ENCODE results near the gene EN1.

Gene EN1

DNA sequence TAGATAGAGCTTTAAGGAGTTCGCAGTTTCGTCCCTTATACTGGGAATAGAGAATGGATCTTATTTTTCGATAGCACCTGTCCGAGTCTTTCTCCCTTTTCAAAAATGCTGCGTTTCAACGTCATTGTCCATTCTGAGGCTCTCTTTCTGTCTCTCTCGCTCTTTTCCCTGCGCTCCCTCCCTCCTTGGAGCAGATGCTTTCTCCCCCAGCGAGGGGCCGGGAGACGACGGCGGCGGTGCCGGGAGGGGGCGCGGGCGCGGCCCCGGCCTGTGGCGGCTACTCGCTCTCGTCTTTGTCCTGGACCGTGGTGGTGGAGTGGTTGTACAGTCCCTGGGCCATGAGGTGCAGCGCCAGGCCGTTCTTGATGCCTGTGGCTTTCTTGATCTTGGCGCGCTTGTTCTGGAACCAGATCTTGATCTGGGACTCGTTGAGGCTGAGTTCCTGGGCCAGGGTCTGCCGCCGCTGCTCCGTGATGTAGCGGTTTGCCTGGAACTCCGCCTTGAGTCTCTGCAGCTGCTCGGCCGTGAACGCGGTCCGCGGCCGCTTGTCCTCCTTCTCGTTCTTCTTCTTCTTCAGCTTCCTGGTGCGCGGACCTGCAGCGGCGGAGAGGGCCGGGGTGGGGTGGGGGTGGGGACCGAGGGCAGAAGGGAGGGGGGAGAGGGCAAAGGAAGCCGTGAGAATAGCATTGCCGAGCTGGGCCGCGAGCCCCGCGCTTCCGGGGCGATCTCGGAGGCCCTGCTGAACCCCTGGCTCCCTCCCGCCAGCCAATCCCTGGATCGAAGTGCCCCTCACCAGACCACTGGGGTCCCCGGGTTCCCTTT, 4.6 kb downstream of the EN1 start:
- no peak for DNase-seq

DNA sequence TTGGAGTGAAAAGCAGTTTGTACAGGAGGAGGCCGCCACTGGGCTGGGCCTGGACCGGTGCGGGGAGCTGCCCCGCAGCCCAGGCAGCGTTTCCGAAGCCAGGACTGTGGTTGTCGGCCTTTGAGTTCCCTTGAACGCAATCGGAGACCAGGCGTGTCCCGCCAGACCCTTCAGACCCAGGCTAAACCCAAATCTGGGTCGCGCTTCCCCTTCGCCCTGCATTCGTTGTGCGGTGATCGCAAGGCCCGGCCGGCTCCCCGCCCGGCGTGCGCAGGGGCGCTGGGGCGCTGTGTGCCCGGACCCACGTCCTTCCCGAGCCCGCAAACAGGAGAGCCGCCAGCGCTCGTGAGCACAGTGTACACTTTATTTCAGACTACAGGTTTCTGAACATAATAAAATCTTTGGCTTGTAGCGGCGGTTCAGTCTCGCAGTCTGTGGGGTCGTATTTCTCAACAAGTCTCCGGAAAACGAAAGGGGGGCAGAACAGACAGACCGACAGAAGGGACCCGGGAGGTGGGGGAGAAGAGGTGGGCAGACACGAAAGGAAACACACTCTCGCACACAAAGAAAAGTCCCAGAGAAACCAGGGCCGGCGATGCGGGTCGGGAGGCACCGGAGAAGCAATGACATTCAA, 5.5 kb downstream of the EN1 start:
- no peak for DNase-seq

DNA sequence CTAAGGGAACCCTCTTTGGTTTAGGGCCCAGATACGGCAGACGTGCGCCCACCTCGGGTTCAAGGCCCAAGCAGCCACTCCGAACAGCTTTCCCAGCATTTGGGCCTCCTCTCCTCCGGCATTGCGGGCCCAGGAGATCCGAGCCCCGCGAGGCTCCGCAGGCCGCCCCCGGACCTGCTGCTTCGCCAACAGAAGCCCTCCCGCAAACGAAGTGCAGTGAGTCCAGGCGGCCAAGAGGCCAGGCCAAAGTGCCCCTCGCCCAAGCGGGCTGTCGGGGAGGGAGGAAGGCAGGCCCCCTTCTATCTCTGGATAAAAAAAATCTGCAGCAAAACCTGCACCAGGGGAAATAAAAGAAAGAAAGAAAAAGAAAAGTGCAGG, 6.0 kb downstream of the EN1 start:
- DNase-seq = no peak

DNA sequence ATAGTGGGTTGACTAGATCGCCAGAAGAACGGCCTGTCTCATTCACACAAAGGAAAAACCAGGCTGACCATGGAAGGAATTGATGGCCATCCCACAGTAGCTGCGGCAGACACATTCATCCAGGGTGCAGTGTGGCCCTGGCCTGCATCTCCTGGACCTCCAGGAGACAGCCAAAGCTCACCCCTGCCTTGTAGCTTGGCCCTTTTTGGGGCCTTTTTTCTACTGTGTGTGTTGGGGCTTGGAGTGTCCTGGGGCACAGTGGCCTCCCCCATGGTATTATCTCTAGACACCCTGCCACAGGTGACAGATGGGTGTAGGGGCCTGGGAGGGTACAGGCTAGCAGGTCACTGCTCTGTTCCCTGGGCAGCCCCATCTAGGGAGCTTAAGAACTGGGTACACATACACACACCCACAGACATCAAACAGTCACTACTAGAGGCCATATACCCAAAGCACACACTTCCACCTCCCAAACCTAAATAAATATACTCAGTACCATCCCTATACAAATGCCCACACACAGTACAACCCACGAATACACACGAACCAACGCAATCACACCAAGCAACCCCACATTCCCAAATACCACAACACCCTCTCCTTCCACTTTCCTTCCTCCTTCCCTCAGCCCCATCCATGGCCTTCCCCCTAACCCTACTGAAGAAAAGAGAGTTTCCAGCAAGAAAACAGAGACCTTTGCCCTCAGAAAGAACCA, 8.6 kb downstream of the EN1 start:
- DNase-seq = no peak

DNA sequence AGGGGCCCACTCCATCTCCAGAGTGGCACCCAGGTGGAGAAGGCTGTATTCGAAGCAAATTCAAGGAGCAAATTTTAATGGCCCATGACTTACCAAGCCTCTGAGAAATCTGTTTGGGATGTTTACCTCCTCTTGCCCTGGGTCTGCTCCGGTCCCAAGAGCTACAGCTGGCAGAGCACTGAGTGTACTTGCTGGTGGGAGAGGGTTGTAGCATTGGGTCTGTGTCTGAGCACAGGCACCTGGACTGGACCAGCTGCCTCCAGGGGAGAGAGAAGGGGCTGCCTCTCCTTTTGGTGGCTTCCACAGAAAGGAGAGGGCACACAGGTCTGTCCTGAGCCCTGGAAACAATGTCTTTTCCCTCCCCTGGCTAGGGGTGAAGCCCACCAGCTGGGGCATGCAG, 9.8 kb downstream of the EN1 start:
- DNase-seq = no peak

DNA sequence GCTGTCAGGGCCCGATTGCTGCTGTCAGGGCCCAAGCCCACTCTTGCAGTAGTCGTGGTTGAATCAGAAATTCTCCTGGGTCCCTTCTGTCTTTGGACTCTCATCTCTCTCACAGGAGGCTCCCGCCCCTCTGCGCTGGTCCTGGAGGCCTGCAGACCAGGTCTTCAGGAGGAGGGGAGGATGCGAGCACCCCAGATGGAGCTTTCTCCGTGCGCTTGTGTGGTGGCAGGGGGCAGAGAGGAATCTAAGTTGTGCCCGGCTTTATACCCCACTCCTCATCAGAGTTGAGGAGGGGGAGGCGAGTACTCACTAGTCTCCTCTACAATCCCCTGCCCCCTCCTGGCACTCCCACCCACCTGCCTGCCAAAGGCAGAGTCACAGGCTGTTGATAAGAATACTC, 10.4 kb downstream of the EN1 start:
- DNase-seq = no peak

DNA sequence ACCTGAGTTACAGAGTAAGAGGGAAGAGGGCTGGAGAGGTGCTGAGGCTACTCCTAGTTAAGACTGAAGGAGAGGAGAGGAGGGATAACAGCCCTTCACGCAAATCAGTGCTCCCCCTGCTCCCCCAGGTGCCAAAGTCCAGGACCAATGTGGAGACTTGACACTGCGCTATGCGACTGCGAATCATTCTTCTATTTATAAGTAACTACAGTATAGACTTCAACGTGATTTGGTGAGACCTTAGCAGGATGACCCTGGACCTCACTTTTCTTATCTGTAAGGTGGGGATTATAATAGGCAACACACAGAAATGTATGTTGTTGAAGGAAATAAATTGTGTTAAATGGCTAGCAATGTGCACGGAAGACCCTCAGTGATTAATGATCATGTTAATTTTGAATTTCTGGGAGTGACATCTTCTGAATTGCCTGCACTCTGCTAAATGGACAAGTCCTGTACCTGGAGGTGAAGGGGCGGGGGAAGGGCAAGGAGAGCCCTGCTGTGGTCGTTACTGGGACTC, 11.0 kb downstream of the EN1 start:
- no peak for DNase-seq

DNA sequence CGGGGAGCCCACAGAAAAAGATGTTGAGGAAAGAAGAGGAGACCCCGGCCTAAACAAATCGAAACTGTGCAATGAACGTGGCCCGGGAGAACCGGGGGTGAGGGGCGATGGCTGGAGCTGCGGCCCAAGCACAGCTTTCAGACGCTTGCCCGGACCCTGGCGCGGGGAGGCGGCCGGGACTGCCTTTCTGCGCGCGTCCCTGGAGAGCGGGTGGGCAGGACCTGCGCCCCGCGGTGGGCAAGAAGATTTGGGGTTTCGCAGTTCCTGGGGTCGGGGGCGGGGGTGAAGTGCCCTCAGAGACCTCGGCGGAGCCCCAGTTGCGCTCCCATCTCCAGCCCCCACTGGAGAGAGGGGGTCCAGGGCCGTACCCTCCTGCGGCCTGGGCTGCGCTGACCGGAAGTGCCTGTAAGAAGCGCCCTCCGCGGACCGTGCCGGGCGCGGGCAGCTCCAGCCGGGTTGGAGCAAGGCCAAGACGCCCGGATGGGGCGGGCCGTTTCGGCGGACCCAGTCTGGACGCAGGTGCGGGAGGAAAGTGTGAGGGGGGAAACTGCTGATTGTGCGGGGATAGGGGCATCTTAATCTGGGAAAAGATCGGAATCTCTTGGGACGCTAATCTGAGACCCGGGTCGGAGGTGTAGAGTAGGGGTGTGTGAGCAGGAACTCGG, 11.6 kb downstream of the EN1 start:
- no peak for DNase-seq

DNA sequence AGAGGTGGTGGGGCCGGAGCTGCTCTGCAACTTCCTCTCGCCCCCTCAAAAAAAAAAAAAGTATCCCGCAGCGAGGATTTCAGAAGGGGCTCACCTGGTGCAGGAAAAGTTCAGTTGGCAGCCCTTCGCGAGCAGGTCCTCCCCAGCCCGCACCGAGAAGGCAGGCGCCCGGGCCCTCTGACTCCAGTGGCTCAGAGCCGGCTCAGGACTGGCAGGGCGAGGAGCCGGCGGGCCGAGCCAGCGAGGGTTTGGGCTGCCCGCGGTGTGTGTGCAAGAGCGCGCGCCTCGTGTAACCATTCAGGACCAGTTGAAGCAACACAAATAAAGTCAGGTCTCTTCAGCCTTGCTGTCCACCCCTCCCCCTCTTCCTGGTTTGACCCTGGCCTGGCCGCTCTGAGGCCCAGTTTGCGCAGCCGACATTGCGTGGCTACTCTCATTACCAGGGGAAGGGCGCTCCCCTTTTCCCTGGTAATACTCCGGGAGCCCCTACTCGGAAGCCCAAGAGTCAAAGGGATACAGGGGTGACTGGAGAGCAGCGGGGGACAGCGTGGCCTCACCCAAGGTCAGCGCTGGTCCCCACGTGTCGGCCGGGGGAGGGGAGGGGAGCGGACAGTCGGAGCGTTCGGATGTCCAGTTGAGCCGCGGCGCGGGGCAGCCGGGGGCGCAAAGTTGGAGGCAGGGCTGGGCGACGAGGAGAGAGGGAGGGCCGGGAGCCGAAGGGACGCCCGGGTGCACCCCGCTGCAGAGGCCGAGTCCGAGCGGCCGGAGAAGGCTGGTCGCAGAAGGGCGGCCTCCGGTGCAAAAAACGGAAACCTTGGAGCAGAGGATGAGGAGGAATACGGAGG, 12.3 kb downstream of the EN1 start:
- DNase-seq = peak; percentile 30

DNA sequence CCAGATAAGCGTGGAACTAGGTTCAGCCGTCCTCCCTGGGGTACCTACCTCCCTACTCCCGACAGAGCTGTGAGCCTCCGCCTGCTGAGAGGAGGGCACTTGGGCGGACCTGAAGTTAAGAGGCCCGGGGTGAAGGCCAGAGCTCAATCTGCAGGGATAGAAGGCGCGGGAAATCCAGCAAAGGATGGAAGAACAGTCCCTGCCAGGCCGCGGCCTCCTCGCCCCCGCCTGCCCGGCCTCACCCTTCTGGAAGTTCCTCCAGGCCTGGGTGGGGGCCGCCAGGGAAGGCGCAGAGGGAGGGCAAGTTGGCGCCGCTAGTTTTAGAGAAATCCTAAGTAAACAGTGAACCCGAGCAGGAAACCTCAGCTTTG, 13.0 kb downstream of the EN1 start:
- no peak for DNase-seq

DNA sequence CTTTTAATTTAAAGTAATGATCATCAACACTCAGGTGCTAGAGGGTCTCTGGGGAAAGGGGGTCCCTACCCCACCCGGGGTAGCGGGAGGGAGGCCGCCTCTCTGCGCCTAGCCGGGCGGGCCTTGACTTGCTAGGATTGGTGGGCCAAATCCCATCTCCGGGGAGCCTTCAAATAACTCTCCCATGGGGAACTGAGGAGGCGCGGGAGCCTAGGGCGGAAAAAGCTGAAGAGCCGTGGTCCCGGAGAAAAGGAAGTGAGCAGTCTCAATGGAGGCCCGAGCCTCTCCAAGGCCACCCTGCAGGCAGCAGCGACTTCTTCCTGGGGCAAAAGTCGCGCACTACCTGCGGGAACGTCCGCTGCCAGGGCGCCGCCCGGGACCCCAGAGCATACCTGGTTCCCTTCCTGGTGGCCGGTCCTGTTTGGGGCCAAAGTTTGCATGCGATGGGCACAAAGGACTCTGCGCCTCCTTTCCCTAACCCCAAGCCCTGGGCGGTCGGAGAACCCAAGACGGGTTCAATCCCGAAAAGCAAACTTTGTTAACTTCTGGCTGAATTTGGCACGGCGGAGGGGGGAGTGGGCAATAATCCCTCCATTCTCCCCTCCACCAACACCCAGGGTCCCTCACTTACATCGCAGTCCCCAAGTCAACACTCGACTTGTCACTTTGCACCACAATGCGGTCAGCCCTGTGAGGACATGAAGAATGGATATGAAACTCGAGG, 13.6 kb downstream of the EN1 start:
- DNase-seq = no peak

DNA sequence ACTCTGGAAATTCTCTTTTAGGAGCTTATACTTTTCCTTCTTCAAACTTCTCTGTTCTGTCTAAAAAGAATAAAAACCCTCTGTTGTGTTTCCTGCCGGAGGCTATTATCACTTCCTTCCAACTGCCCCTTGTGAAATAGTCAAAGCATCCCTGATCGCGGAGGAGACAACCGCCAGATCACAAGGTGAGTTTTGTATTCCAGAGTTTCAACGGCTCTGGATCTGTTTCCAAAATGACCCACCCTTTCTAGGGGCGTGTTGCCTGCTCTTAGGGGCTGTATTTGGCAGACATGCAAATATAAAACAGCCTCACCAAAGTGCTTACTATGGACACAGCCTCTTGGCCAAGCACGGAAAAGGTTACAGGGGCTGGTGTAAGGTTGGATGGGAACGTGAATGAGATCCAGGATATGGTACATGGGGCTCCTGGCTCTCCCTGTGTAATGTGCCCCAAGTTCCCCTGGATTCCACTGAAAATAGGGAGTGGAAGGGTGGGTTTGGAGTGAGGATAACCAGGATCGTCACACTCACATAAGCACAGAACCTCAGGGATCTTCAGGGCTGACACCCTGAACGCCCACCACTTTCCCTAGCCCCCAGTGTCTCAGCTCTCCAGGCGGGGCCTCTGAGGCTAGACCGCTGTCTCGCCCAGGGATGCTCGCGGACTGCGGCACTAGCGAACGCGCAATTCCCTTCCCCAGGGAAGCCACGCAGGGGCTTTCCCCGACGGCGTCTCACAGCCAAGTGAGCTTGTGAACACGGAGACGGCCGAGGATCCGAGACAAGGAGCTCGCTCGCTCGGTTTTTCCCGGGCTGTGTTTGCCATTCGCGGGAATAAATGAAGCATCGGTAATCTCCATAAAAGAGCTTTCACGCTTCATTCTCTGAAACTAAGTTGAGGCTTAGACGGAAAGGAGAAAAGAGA, 14.4 kb downstream of the EN1 start:
- no peak for DNase-seq

DNA sequence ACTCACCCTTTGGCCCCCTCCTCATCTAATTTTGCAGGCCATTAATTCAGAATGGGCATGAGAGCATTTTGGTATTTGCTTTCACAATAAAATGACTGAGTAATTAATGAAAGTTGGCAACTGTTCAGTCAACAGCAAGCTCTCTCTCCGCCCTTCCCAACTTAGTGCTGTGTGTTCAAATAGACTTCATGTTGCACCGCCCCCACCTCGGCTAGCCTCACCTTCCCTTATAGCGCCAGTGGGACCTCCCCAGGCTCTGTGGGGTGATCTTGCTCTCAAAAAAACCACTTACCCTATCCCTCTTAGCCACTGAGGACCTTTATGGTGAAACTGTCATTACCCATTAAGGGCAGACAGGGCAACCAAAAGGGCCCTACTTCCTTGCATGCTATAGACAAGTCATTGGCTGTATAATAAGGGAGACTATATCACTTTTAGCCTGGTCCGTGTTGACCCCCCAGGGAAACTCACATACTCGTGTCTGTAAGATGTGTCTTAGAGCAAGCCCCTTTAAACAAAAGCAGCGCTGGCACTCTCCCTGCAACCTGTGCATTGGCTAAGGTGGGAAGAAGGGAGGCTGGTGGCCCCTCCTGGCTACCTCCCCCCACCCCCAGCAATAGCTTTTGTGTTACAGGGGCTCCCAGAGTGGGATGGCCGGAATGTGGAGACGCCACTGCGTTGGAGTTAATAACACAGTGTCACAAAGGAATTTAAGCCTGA, 15.2 kb downstream of the EN1 start:
- DNase-seq = no peak

DNA sequence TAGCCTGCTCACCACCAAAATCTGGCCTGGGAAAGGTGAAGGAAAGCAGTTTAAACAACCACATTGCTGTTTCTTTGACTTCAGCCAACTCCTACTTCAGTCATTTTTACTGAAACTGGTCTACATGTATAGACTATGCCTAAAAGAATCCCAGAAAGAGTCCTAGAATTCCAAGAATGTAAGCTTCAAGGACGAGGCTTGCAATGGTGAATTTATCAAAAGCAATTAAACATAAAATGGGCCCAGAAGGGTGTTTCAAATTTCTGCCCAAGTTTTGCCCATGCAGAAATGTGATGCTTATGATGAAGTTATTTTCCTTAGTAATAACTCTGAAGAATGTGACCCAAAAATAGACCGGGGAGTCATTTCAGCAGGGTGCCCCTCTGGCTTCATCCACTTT, 16.6 kb downstream of the EN1 start:
- DNase-seq = no peak

DNA sequence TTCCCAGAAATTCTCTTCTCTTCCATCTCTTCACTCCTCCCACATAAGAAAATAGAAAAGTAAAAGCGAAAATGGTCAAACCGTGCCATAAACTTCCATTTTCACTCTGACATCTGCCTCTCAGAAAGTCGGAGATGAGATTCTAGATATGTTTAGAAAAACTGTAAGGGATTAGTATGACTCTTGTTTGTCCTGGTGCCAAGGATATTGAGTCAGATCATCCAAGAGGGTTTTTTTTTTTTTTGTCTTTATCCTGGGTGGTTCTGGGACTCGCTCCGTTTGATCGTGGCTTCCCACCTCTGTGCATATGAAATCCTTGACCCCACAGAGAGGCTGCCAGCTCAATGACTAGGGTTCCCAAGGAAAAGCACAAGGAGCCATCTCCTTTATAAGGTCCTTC, 17.3 kb downstream of the EN1 start:
- no peak for DNase-seq

DNA sequence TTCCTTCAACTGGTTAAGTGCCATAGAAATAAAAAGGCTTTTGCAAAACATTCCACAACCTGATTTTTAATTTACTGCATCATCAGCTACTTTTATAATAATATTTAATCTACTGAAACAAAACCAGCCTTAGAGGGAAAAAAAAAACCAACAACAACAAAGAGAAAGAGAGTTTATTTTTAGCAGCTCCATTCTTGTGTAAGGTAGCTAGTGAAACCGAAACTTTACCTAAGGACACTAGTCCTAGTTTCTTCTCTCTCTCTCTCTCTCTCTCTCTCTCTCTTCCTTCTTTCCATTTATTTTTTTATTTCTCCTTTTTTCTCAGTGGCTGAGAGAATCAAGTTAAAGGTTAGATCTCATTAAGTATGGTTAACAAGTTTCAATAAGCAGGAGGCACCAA, 21.4 kb downstream of the EN1 start:
- DNase-seq = no peak

DNA sequence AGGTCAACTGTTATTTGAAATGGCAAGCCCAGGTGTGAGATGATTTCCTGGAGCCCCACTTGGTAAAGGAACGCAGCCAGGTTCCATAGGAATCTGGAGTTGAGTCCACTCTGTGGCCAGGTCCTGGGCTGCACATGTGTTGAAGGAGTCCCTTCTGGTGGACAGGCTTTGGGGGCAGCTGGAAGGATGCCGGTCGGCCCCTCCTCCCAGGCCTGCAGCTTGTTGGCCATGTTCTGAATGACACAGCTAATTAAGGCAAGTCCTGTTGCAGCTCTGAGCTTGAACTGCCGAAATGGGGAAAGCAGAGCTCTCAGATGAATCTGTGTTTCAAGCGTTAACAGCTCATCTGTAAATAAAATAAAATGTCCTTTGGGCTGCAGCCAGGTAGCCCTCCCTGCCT, 23.8 kb downstream of the EN1 start:
- DNase-seq = no peak

DNA sequence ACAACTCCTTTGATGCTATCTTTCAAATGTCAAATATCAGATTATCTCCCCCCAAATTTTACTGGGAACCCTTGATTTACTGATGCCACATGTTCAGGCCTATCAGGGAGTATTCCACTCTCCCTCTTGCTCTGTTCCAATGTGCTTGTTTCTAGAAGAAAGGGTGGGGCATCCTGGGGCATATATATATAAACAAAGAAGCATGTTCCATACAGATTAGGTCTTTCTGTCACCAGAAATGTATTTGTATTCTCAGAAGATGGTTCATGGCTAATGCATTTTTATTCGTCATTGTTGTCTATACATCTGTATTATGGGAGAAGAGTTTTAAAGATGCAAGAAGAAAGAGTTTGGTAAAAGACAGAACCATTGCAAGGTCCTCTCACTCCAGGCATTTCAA, 24.9 kb downstream of the EN1 start:
- DNase-seq = no peak

DNA sequence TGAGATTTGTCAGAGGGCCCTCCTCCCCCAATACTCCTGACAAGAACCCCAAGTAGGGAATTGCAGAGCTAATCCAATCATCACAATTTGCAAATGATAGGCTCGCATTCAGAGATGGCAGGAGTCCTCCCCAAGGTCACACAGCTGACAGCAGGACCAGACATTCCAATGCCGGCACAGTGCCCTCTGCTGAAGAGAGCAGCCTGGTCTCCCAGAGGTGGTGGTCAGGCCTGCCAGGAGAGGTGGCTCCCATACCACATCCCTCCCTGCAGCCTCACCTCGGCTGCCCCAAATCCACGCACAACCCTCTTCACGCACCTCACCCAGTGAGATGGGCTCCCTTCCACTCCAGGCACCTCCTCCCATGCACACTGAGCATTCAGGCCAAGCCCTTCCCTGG, 25.4 kb downstream of the EN1 start:
- no peak for DNase-seq

DNA sequence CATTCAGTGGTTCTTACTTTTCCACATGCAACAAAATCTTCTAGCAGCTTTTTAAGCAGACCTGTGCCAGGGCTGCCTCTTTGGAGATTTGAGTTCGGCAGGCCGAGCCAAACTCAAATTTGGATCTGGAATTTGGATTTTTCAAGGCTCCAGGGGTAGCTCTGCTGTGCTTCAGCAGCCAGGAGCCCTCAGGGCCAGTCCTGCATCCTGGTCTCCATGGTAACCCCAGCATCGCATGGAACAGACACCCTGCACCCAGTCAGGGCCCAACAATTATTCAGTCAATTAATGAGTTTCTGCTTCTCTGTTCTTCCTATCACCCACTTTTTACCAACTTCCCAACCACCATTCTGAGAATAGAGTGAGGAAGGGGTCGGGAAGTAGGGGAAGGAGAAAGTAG, 30.0 kb downstream of the EN1 start:
- no peak for DNase-seq
